SU-DHL-6 (cell line): ENCODE measurements around the gene RPH3AL.

Experiments used
- H2AFZ ChIP-seq: fragments of 200-600 bp; sonication (generic); 2 replicates; pipeline ENCODE4 v1.6.1; 2014; ENCODE audit warnings: low read depth, mild to moderate bottlenecking, moderate library complexity, mixed read lengths, antibody characterized with exemption, low read length; ENCODE audit not compliant: severe bottlenecking
- H3F3A ChIP-seq: fragments of 200-600 bp; shearing (Covaris generic); 2 replicates; pipeline ENCODE4 v1.6.0; 2016; ENCODE audit warnings: antibody characterized with exemption, mild to moderate bottlenecking; ENCODE audit not compliant: insufficient read depth
- H3K27ac ChIP-seq: fragments of 200-600 bp; sonication (generic); 2 replicates; pipeline ENCODE4 v1.5.1; 2016; ENCODE audit warnings: low read depth, mild to moderate bottlenecking, low read length, moderate library complexity, mixed read lengths
- H3K27me3 ChIP-seq: fragments of 200-600 bp; sonication (generic), shearing (Covaris generic); 2 replicates; pipeline ENCODE4 v1.6.0; 2014; ENCODE audit warnings: mild to moderate bottlenecking, low read length
- H3K36me3 ChIP-seq: fragments of 200-600 bp; sonication (generic); 2 replicates; pipeline ENCODE4 v1.6.1; 2014; ENCODE audit warnings: mild to moderate bottlenecking, low read length, mixed read lengths
- H3K4me2 ChIP-seq: fragments of 300-600, 200-600 bp; shearing (Covaris generic), sonication (generic); 2 replicates; pipeline ENCODE4 v1.6.0; 2014; ENCODE audit warnings: low read length, low read depth, mild to moderate bottlenecking; ENCODE audit not compliant: poor library complexity, severe bottlenecking
- H3K4me3 ChIP-seq: fragments of 200-600 bp; sonication (generic); 2 replicates; pipeline ENCODE4 v1.5.1; 2014; ENCODE audit warnings: antibody characterized with exemption, low read length, mild to moderate bottlenecking, mixed read lengths; ENCODE audit not compliant: insufficient read depth, poor library complexity, severe bottlenecking
- H3K79me2 ChIP-seq: fragments of 200-600 bp; sonication (generic); 2 replicates; pipeline ENCODE4 v1.6.1; 2014; ENCODE audit warnings: mild to moderate bottlenecking, low read length, moderate library complexity; ENCODE audit not compliant: insufficient read depth
- H3K9ac ChIP-seq: fragments of 200-600 bp; sonication (generic); 2 replicates; pipeline ENCODE4 v1.7.0; 2014; ENCODE audit warnings: mild to moderate bottlenecking, low read length
- H3K9me2 ChIP-seq: fragments of 200-600 bp; sonication (generic); replicated peaks from 2 replicates; pipeline ENCODE4 v1.6.1; 2014; ENCODE audit warnings: low read length; ENCODE audit not compliant: insufficient read depth
- H3K9me3 ChIP-seq: fragments of 200-600 bp; sonication (generic); 2 replicates; pipeline ENCODE4 v1.6.1; 2014; ENCODE audit warnings: low read length, mixed read lengths; ENCODE audit not compliant: insufficient read depth
- H4K20me1 ChIP-seq: fragments of 200-600 bp; sonication (generic); 2 replicates; pipeline ENCODE4 v1.6.1; 2014; ENCODE audit warnings: low read depth, mild to moderate bottlenecking, antibody characterized with exemption, low read length, moderate library complexity, mixed read lengths
- CTCF ChIP-seq: fragments of 200-600 bp; sonication (generic); IDR thresholded peaks from one replicate; pipeline ENCODE4 v1.5.1; 2017; ENCODE audit warnings: antibody characterized with exemption, mild to moderate bottlenecking, low read length, moderate library complexity; ENCODE audit not compliant: insufficient read depth, poor library complexity, severe bottlenecking
- EZH2phosphoT487 ChIP-seq: fragments of 200-600 bp; sonication (generic), shearing (Covaris generic); conservative IDR thresholded peaks from 2 replicates; pipeline ENCODE4 v1.6.1; 2018; ENCODE audit warnings: mild to moderate bottlenecking, antibody characterized with exemption, low read length, moderate library complexity, mixed read lengths

RPH3AL gene

GRCh38 chr17:213286-214105 lies 139.1 kb downstream of the RPH3AL start:
- TF ChIP-seq EZH2phosphoT487 (no peak), CTCF (no peak)
- H3K36me3 ChIP-seq, result no peaks in the 10 kb centered on the region
- H3K27me3 ChIP-seq, result no peaks in the 10 kb centered on the region; the same call in 1 of the 2 replicates
- H2AFZ ChIP-seq, result no peak overlapping the region
- H3K79me2 ChIP-seq, result no peaks in the 10 kb centered on the region
- no peak overlapping the region for H3K27ac ChIP-seq
- H3K9me2 ChIP-seq, result no peaks in the 10 kb centered on the region
- no peak overlapping the region for H3K9ac ChIP-seq
- no peaks in the 10 kb centered on the region for H4K20me1 ChIP-seq
- H3F3A ChIP-seq, result no peaks in the 10 kb centered on the region
- H3K4me3 ChIP-seq, result no peak overlapping the region
- H3K9me3 ChIP-seq, result no peaks in the 10 kb centered on the region
- H3K4me2 ChIP-seq, result no peak overlapping the region

- H3K4me3 ChIP-seq, result no peak overlapping the region
- H3K9me3 ChIP-seq, result no peaks in the 10 kb centered on the region
- H4K20me1 ChIP-seq, result no peaks in the 10 kb centered on the region
- no peaks in the 10 kb centered on the region for H3K9me2 ChIP-seq
- TF ChIP-seq CTCF (no peak), EZH2phosphoT487 (no peak)
- H3F3A ChIP-seq, result no peaks in the 10 kb centered on the region
- no peaks in the 10 kb centered on the region; the same call in 1 of the 2 replicates for H3K27me3 ChIP-seq
- no peak overlapping the region for H2AFZ ChIP-seq
- H3K9ac ChIP-seq, result no peak overlapping the region
- no peak overlapping the region for H3K4me2 ChIP-seq
- H3K27ac ChIP-seq, result no peak overlapping the region
- H3K79me2 ChIP-seq, result no peaks in the 10 kb centered on the region
- no peaks in the 10 kb centered on the region for H3K36me3 ChIP-seq
These were observed 142.2 kb downstream of the RPH3AL start for GRCh38 chr17:210402-210801.

- no peaks in the 10 kb centered on the region for H4K20me1 ChIP-seq
- no peak overlapping the region for H3K27ac ChIP-seq
- no peak overlapping the region for H3K4me2 ChIP-seq
- H3K9me3 ChIP-seq, result no peaks in the 10 kb centered on the region
- no peaks in the 10 kb centered on the region for H3K36me3 ChIP-seq
- H3K4me3 ChIP-seq, result no peak overlapping the region
- no peaks in the 10 kb centered on the region for H3K79me2 ChIP-seq
- no peak overlapping the region for H3K9ac ChIP-seq
- TF ChIP-seq CTCF (no peak), EZH2phosphoT487 (no peak)
- H3F3A ChIP-seq, result no peaks in the 10 kb centered on the region
- H3K27me3 ChIP-seq, result no peaks in the 10 kb centered on the region; the same call in 1 of the 2 replicates
- H2AFZ ChIP-seq, result no peak overlapping the region
- no peaks in the 10 kb centered on the region for H3K9me2 ChIP-seq
These were observed 144.2 kb downstream of the RPH3AL start for GRCh38 chr17:208429-208828.
